22Rv1 (cell line): ENCODE data around the gene TRIM52.

Source experiments
- ZFX ChIP-seq: fragments of 450-650 bp; IDR thresholded peaks from 2 replicates; pipeline ENCODE4 v1.6.1; 2017; ENCODE audit warnings: antibody characterized with exemption, borderline replicate concordance
- TF ChIP-seq, protein P1 (sequence below): fragments of 450-650 bp; IDR thresholded peaks from 2 replicates; pipeline ENCODE4 v1.5.1; 2017; ENCODE audit warnings: mild to moderate bottlenecking

- TF ChIP-seq, protein P1, sequence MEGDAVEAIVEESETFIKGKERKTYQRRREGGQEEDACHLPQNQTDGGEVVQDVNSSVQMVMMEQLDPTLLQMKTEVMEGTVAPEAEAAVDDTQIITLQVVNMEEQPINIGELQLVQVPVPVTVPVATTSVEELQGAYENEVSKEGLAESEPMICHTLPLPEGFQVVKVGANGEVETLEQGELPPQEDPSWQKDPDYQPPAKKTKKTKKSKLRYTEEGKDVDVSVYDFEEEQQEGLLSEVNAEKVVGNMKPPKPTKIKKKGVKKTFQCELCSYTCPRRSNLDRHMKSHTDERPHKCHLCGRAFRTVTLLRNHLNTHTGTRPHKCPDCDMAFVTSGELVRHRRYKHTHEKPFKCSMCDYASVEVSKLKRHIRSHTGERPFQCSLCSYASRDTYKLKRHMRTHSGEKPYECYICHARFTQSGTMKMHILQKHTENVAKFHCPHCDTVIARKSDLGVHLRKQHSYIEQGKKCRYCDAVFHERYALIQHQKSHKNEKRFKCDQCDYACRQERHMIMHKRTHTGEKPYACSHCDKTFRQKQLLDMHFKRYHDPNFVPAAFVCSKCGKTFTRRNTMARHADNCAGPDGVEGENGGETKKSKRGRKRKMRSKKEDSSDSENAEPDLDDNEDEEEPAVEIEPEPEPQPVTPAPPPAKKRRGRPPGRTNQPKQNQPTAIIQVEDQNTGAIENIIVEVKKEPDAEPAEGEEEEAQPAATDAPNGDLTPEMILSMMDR: no peak
- TF ChIP-seq ZFX: no peak
These were observed 10.1 kb upstream of the TRIM52 start for GRCh38 chr5:181271081-181271480.
